Measurements from ENCODE around the gene CCNE1. TPM values are rescaled to one million over a fixed set of nuclear protein-coding genes. Genes with fewer than 3 reads are reported as not detected.

The CCNE1 gene
- total and polyA plus RNA-seq, 9 of the 15 experiments (the other 6 are each of a cell fraction or from before 2014, with no cell fraction given), result 6.2 to 41.0 (median 31.6) TPM

DNA sequence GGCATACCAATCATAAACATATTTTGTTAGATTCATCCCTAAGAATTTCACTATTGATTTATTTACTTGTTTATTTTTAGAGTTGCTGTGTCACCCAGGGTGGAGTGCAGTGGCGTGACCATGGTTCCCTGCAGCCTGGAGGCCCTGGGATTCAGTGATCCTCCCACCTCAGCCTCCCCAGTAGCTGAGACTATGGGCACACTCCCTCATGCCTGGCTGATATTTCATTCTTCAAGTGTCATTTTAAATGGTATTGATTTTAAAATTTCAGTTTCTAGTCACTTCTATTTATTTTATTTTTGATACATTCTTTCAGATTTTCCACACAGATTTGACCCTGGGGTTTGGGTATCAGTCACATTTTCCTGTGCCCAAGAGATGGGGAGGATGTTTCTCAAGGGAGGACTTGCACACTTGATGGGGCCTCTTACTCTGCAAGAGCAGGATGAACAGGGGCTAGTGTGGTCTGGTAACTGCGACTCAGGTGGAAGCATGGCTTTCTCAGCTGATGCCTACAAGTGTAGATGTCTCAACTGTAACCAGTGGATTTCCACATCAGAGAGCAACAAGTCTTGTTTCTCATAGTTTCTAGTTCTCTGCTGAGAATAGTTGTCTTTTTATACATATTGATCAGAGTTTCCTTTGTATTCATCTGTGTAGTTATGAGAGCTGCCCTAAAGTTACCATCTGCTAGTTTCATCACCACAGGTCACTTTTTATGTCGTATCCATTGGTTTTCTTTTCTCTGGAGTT lies 40.2 kb downstream of the CCNE1 start:
- peaks cover 0 to 5% of the 10 kb centered on the region in 2 experiments; a peak in 1 of 5 replicates for H3K27me3 ChIP-seq (ENCODE audit: control insufficient read depth in 2 of 2, insufficient read depth in 2 of 2, low read length in 2 of 2)
- no peak overlapping the region for H3K9ac ChIP-seq (ENCODE audit: insufficient read depth in 1 of 2, low read depth in 2 of 2, low read length in 2 of 2)
- H3K9me3 ChIP-seq (replicated peaks; ENCODE audit: control insufficient read depth, insufficient read depth, low read depth, low read length), result no peaks in the 10 kb centered on the region
- ChIA-PET POLR2A (interaction anchor here (1.1 kb wide), 1 partner anchor 137 kb away, joined by 4 read pairs; the partner anchor contains the start of gene C19orf12), CTCF (ENCODE audit: low intra/inter-chr PET ratio) (no interaction called here)
- H3K4me1 ChIP-seq (replicated peaks in 1 of 2; ENCODE audit: control insufficient read depth in 2 of 2, insufficient read depth in 2 of 2, low read length in 2 of 2), result peaks cover 9% of the 10 kb centered on the region in 2 experiments; a peak in 4 of 5 replicates
- intact Hi-C loops (cut with micrococcal nuclease) (no loop called here), in situ Hi-C loops (cut with MboI) (loop anchor here (5.0 to 10.0 kb wide), 2 partner anchors 90 to 793 kb away; no protein-coding TSS in a partner anchor)
- H3K4me2 ChIP-seq (ENCODE audit: insufficient read depth, low read length), result no peak overlapping the region
- BruUV-seq (replicated peaks), result no TSS peak
- no peaks in the 10 kb centered on the region for H3K79me2 ChIP-seq (ENCODE audit: control insufficient read depth, insufficient read depth, low read length)
- no peak overlapping the region for H2AFZ ChIP-seq (ENCODE audit: low read depth, low read length)
- no peaks in the 10 kb centered on the region for H4K20me1 ChIP-seq (replicated peaks; ENCODE audit: control insufficient read depth, insufficient read depth, low read length)
- WGBS (ENCODE audit: insufficient coverage, low coverage, missing lambda C conversion rate), result 13% methylated on average over 3 of the region's 3 CpGs
- H3K27ac ChIP-seq (ENCODE audit: extremely low read depth, low read depth, low read length), result no peak overlapping the region
- TF ChIP-seq SRSF1 (IDR thresholded peaks at IDR 0.05; ENCODE audit: low read depth, low read length) (no peak), FOXA3 (CRISPR knock-in tag; conservative IDR thresholded peaks at IDR 0.05 in 1 of 2, IDR thresholded peaks at IDR 0.05 in 1 of 2) (no peak), PHB (CRISPR knock-in tag; IDR thresholded peaks at IDR 0.05) (no peak), CEBPG (CRISPR knock-in tag; IDR thresholded peaks at IDR 0.05) (no peak), CEBPG (tag; conservative IDR thresholded peaks at IDR 0.05 in 1 of 2, IDR thresholded peaks at IDR 0.05 in 1 of 2) (no peak), POLR3A (IDR thresholded peaks at IDR 0.05; ENCODE audit: borderline replicate concordance, extremely low read depth, insufficient read depth, insufficient read length) (no peak), NFE2 (IDR thresholded peaks at IDR 0.05; ENCODE audit: low read depth) (0 out of 2 replicates have a peak, but pooled peaks have one; percentile 18)
- TF ChIP-seq, protein P1, sequence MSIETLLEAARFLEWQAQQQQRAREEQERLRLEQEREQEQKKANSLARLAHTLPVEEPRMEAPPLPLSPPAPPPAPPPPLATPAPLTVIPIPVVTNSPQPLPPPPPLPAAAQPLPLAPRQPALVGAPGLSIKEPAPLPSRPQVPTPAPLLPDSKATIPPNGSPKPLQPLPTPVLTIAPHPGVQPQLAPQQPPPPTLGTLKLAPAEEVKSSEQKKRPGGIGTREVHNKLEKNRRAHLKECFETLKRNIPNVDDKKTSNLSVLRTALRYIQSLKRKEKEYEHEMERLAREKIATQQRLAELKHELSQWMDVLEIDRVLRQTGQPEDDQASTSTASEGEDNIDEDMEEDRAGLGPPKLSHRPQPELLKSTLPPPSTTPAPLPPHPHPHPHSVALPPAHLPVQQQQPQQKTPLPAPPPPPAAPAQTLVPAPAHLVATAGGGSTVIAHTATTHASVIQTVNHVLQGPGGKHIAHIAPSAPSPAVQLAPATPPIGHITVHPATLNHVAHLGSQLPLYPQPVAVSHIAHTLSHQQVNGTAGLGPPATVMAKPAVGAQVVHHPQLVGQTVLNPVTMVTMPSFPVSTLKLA (conservative IDR thresholded peaks at IDR 0.05), result no peak
- TF ChIP-seq, protein P2, sequence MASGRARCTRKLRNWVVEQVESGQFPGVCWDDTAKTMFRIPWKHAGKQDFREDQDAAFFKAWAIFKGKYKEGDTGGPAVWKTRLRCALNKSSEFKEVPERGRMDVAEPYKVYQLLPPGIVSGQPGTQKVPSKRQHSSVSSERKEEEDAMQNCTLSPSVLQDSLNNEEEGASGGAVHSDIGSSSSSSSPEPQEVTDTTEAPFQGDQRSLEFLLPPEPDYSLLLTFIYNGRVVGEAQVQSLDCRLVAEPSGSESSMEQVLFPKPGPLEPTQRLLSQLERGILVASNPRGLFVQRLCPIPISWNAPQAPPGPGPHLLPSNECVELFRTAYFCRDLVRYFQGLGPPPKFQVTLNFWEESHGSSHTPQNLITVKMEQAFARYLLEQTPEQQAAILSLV (tag; IDR thresholded peaks at IDR 0.05), result no peak
- FAIRE-seq (peak; percentile 6), DNase-seq (ENCODE audit: extremely low read depth in 1 of 4, low spot score in 3 of 4) (no peak), ATAC-seq (no peak)
- H3K4me3 ChIP-seq, result no peak overlapping the region
- no peaks in the 10 kb centered on the region for H3K9me1 ChIP-seq (ENCODE audit: control insufficient read depth, insufficient read depth, low read length)
- no peaks in the 10 kb centered on the region for H3K36me3 ChIP-seq (ENCODE audit: control insufficient read depth, insufficient read depth, low read length)
